Thyroid gland (tissue), 4 donors: ENCODE measurements around the gene GCN1. TPM values are rescaled to one million over a fixed set of nuclear protein-coding genes. Genes with fewer than 3 reads are reported as not detected.

ENCODE experiments used
- DNase-seq, 2 donors: peaks; one replicate each; pipeline ENCODE4 v3.0.0-alpha.2; 2019
- H3K27ac ChIP-seq, 3 donors: fragments of 200-600 bp; sonication (generic); 1 replicate in 2 of 3; 2 replicates in 1 of 3; pipeline ENCODE4 v1.5.1; 2016 to 2019; ENCODE audit warnings: mild to moderate bottlenecking in 1 of 3, moderate library complexity in 1 of 3
- H3K27me3 ChIP-seq: fragments of 200-600 bp; sonication (generic); one replicate; pipeline ENCODE4 v1.5.1; 2019
- H3K36me3 ChIP-seq, 2 donors: fragments of 200-600 bp; sonication (generic); one replicate each; pipeline ENCODE4 v1.5.1; 2016 to 2019
- H3K4me1 ChIP-seq, 2 donors: fragments of 200-600 bp; sonication (generic); one replicate each; pipeline ENCODE4 v1.5.1; 2017 to 2019
- H3K4me3 ChIP-seq, 3 donors: fragments of 200-600 bp; sonication (generic); replicated peaks in 1 of 3; 1 replicate in 2 of 3; 2 replicates in 1 of 3; pipeline ENCODE4 v1.5.1; 2016; ENCODE audit warnings: mild to moderate bottlenecking in 1 of 3
- H3K9me3 ChIP-seq: fragments of 200-600 bp; sonication (generic); one replicate; pipeline ENCODE4 v1.5.1; 2017
- CTCF ChIP-seq, 6 experiments: fragments of 200-600 bp in 3 of 6; fragments of 450-650 bp in 3 of 6; sonication (generic) in 3 of 6; IDR thresholded peaks; one replicate each; pipeline ENCODE4 v1.5.1; 2016 to 2019; ENCODE audit warnings: antibody characterized with exemption in 6 of 6, mild to moderate bottlenecking in 2 of 6, inconsistent platforms in 1 of 6, moderate library complexity in 1 of 6
- POLR2A ChIP-seq, 2 donors: fragments of 450-650 bp; IDR thresholded peaks; one replicate each; pipeline ENCODE4 v1.6.1; 2017; ENCODE audit warnings: antibody characterized with exemption in 2 of 2, mild to moderate bottlenecking in 2 of 2, moderate library complexity in 1 of 2
- WGBS, 2 donors: methylation state at CpG; one replicate each; pipeline ENCODE4 v1.1.5; 2017; 5-methylcytosine and 5-hydroxymethylcytosine counted together
- intact Hi-C: fragments of 100-400 bp; cut with DNase I; formaldehyde crosslinking; loops from one replicate; pipeline ENCODE4 v1.15.1; 2023
- total RNA-seq, 4 donors: library from RNA; depleted of rRNA; stranded (reverse); fragments of >200 nt; gene quantifications; one replicate each; pipeline ENCODE4 v1.2.3, GENCODE V29; 2016

The GCN1 gene
- total RNA-seq, 4 donors from 2014 or later = 44.6 to 111 (median 73.6) TPM

GRCh38 chr12:120093336-120093591 lies 101.3 kb downstream of the GCN1 start:
- intact Hi-C loops = no loop called here
- H3K27me3 ChIP-seq = no peaks in the 10 kb centered on the region
- DNase-seq = no peak
- WGBS, 2 donors = 93% methylated on average over 4 of the region's 4 CpGs; no CpG with 5 or more reads in 1 of the 2 donors
- H3K27ac ChIP-seq = no peak overlapping the region
- no peaks in the 10 kb centered on the region for H3K4me1 ChIP-seq
- H3K36me3 ChIP-seq = peaks cover 17 to 23% of the 10 kb centered on the region in 2 donors
- no peaks in the 10 kb centered on the region for H3K9me3 ChIP-seq
- no peak for TF ChIP-seq POLR2A (IDR thresholded peaks at IDR 0.05)
- no peak for TF ChIP-seq CTCF (IDR thresholded peaks at IDR 0.05)
- H3K4me3 ChIP-seq = no peak overlapping the region

DNA sequence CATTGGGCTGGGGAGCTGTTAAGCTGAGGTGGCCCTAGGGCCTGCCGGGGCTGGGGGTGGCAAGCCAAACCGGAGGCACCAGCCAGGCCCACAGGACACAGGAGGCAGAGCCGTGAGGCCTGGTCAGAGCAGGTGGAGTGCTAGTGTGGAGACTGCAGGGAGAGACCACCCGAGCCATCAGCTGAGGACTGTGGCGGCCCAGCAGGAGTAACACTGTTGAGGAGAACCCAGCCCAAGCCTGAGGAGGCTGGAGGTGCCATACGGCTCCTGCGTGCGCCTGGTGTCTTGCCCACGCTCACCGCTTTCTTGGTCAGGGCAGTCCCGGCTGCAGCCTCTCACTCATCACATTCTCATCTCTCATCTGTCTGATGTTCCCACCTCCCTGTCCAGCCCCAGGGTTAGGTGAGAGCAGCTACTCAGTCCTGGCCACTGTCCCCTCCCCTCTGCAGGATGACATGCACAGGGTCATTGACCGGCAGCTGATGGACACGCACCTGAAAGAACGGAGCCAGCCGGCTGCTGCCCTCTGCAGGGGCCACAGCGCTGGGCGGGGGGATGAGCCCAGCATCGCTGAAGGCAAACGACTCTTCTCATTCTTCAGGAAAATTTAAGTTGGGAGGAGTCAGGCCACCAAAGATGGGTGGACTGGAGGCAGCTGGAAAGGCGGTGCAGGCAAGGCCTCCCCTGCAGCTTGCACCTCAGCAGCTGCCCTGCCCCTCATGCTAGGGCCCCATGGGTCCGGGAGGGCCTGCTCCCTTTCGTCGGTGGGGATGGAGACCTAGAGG lies 101.8 kb downstream of the GCN1 start:
- H3K4me3 ChIP-seq = no peak overlapping the region
- H3K27me3 ChIP-seq = no peaks in the 10 kb centered on the region
- peaks cover 13 to 20% of the 10 kb centered on the region in 2 donors for H3K36me3 ChIP-seq
- TF ChIP-seq CTCF (IDR thresholded peaks at IDR 0.05) (no peak), POLR2A (IDR thresholded peaks at IDR 0.05) (no peak)
- peaks cover 3 to 4% of the 10 kb centered on the region in 2 donors for H3K4me1 ChIP-seq
- intact Hi-C loops = no loop called here
- no peaks in the 10 kb centered on the region for H3K9me3 ChIP-seq
- DNase-seq = no peak
- no peak overlapping the region for H3K27ac ChIP-seq
- 83 to 87% methylated on average over 19 to 20 of the region's 23 CpGs for WGBS, 2 donors

- TF ChIP-seq POLR2A (IDR thresholded peaks at IDR 0.05) = no peak
- TF ChIP-seq CTCF (IDR thresholded peaks at IDR 0.05) = no peak
- intact Hi-C loops = no loop called here
- H3K4me3 ChIP-seq = no peak overlapping the region
- H3K27me3 ChIP-seq = no peaks in the 10 kb centered on the region
- DNase-seq = no peak
- peaks cover 3 to 10% of the 10 kb centered on the region in 2 donors for H3K36me3 ChIP-seq
- no peak overlapping the region for H3K27ac ChIP-seq
- WGBS, 2 donors = 74 to 79% methylated on average over 12 of the region's 12 CpGs
- H3K9me3 ChIP-seq = no peaks in the 10 kb centered on the region
- H3K4me1 ChIP-seq = peaks cover 11% of the 10 kb centered on the region in 2 donors
Measured at GRCh38 chr12:120091371-120092090, 103.0 kb downstream of the GCN1 start.

DNA sequence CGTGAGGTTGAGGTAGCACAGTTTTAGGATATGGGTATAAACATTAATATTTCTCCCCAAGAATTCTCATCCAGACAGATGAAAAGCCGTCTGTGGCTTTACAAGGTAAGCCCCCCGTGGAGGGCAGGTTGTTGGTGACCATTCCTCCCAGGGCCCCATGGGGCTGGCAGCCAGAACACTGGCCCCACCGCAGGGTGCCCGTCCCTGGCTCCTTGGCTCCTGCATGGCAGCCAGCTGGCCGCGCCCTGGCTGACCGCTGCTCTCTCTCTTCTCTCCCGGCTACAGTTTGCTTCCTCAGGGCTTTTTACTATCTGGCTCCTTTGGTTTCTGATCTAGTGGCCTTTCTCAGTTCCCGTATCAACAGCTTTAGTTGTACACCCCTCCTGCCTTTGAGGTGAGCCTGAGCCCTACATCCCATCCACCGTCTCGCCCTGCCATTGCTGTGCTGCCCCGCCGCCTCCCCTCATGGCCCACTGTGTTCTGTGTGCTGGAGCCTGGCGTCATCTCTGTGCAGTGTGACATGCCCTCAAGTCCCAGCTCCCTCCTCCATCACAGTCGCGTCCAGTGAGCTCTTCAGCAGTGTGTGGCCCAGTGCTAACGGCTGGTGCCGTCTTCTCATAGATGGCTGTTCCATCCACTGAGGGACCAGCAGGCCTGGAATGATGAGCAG lies 103.8 kb downstream of the GCN1 start:
- no peak for DNase-seq
- TF ChIP-seq POLR2A (IDR thresholded peaks at IDR 0.05) (no peak), CTCF (IDR thresholded peaks at IDR 0.05) (no peak)
- 83 to 93% methylated on average over 19 of the region's 19 CpGs for WGBS, 2 donors
- no peak overlapping the region for H3K27ac ChIP-seq
- H3K9me3 ChIP-seq = no peaks in the 10 kb centered on the region
- peaks cover 0 to 8% of the 10 kb centered on the region in 2 donors for H3K36me3 ChIP-seq
- intact Hi-C loops = no loop called here
- H3K27me3 ChIP-seq = no peaks in the 10 kb centered on the region
- peaks cover 14% of the 10 kb centered on the region in 2 donors for H3K4me1 ChIP-seq
- H3K4me3 ChIP-seq = no peak overlapping the region
